GM21367 (cell line): ENCODE data around the gene FFAR2.
"Not testable (repeated sequence)": the region's sequence is repeated elsewhere in the genome, so short reads cannot be mapped to it uniquely, and the experiment has no call there.

Experiments
- ATAC-seq: cut with Tn5 transposase; IDR thresholded peaks from one replicate; pipeline ENCODE4 v1.9.1; 2021; ENCODE audit not compliant: unreplicated experiment

Gene FFAR2

DNA sequence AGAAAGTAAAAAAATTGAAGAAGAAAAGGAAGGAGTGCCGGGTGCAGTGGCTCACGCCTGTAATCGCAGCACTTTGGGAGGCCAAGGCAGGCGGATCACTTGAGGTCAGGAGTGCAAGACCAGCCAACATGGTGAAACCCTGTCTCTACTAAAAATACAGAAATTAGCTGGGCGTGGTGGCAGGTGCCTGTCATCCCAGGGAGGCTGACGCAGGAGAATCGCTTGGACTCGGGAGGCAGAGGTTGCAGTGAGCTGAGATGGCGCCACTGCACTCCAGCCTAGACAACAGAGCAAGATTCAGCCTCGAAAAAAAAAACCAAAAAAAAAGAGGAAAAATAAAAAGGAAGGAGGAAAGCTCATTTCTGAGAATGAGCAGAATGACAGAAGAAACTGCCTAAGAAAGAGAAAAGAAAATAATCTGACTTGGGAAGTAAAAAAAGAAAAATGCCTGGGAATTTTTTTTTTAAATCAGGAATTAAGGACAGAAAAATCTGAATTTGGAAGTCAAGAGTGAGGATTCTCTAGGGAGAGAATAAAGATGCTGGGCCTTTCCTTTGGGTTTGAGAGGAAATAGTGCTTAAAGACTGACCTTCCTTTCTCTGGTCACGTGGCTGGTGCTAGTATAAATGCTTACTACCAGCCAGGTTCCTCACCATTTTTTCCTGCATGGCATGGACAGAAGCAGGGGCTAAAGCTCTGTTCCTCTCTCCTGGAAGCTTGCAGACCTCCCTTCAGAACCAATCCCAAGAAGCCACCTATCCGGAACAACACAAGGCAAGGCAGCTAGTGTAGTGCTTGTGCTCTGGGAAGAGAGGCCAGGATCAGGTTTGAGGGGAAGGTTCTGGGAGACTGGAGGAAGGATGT lies at the start of gene FFAR2:
TSS of gene FFAR2 (plus strand) at position 652 of the 864 bp plus-strand sequence. CDS start 1,458 bp downstream, outside the sequence.
- no peak for ATAC-seq

DNA sequence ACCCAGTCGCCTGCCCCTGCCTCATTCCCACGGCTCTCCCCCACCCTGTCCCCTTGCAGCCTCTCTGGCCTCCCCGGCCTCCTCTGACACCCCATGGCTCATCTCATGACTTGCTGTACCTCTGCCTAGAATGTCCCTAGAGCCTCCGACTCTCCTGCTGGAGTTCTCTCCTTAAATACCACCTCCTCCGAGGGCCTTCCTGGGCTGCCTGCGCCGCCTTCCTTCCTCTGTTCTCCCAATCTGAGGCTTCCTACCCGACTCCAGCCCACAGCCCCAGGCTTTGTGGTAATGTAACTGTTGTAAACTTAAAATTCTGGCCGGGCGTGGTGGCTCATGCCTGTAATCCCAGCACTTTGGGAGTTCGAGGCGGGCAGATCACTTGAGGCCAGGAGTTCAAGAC lies 49.5 kb upstream of the FFAR2 start:
- no peak for ATAC-seq

DNA sequence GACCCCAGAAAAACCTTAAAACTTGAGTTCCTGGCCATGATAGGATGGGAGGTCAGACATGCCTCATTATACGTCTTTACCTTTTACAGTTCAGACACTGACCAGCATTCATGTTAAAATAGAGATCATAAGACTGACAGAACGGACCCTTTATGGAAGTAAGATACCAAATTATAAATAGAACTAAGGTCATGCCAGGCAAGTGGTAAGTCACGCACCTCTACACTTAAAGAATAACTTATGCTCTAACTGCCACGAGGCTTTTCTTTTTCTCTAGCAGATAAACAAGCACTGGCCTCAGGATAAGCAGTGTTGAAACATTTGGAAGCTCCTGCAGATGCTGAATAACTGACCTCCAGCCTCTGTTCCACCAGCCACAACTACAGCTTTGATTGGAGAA lies 48.8 kb upstream of the FFAR2 start:
- ATAC-seq = no peak

DNA sequence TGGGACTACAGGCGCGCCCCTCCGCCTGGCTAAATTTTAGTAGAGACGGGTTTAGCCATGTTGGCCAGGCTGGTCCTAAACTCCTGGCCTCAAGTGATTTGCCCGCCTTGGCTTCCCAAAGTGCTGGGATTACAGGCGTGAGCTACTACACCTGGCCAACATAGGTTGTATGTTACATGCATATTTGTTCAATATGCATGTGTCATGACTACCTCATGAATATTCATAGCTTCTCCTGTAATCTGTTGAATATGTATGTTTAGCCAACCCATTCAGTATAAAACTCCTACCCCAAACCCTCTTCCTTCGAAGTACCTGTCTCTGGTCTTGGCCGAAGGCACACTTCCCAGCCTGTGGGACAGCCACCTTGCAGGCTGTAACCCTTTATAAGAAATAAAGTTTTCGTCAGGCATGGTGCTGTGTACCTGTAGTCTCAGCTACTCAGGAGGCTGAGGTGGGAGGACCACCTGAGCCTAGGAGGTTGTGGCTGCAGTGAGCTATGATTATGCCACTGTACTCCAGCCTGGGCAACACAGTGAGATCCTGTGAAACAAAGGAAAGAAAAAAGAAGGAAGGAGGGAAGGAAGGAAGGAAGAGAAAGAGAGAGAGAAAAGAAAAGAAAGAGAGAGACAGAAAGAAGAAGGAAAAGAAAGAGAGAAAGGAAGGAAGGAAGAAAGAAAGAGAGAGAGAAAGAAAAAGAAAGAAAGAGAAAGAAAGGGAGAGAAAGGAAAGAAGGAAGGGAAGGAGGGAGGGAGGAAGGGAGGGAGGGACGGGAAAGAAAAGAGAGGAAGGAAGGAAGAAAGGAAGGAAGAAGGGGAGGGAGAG lies 47.9 kb upstream of the FFAR2 start:
- no peak for ATAC-seq

DNA sequence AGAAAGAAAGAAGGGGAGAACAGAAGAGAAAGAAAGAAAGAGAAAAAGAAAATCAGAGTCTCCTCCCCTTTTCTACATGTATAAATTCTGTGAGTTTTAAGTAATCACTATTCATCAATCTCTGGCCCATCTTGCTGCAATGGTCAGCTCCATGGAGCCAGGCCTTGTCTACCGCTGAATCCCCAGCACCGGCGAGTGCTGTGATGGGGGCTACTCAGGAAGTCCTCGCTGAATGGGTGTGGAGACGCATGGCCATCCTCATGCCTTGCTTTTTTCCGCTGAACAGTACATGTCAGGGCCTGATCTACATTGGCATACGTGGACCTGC lies 47.3 kb upstream of the FFAR2 start:
- no peak for ATAC-seq

DNA sequence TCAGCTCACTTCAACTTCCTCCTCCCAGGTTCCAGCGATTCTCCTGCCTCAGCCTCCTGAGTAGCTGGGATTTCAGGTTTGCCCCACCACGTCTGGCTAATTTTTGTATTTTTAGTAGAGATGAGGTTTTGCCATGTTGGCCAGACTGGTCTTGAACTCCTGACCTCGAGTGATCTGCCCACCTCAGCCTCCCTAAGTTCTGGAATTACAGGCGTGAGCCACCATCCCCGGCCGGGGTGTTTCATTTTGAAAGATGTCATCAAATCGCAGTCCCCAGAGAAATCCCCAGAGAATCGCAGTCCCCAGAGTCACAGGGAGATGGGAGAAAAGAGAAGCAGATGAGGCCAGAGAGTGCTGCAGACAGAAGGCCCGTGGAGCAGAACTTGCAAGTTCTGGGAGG lies 46.6 kb upstream of the FFAR2 start:
- ATAC-seq = not testable (repeated sequence)

DNA sequence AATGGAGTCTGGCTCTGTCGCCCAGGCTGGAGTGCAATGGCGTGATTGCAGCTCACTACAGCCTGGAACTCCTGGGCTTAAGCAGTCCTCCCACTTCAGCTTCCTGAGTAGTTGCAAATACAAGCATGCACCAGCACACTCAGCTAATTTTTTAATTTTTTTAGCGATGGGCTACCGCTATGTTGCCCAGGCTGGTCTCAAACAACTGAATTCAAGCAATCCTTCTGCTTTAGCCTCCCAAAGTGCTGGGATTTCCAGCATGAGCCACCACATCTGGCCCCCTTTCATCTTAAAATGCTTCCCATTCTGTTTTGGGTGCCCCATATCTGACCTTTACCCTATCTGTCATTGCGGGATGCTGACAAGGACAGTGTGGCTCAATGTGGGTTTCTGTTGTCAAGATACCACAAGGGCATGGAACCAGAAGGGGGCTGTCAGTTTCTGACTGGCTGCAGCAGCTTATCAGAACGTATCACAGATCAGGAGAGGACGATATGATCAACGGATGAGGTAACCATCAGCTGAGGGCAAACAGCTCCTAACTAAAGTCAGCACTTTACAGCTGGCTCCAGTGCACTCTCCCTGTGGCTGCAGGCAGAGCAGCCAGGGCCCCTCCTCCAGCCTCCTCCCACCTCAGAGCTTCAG lies 44.8 kb upstream of the FFAR2 start:
- no peak for ATAC-seq

DNA sequence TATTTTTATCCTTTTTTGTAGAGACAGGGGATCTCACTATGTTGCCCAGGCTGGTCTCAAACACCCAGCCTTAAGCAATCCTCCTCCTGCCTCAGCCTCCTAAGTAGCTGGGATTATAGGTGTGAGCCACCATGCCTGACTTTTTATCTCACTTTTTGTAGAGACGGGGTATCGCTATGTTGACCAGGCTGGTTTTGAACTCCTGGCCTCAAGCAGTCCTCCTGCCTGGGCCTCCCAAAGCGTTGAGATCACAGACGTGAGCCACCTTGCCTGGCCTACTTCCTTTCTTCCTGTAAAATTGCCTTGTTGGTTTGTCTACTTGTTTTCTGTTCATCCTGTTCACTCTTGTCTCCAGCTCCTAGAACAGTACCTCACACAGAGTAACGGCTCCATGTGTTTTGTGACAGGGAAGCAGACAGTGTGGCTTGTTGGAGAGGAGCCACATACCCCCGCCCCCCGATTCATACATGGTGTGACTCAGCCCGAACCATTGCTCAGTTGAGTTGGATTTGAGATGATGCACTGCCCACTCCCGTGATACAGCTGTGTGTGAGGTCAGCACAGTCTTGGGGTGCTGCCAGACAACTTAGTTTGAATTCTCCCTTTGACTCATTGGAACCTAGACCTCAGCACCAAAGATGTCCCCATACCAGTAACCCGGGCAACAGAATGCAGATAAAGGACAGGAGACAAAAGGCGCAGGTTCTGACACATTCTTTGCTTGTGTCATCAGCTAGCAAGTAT lies 43.0 kb upstream of the FFAR2 start:
- ATAC-seq = peak; percentile 62

DNA sequence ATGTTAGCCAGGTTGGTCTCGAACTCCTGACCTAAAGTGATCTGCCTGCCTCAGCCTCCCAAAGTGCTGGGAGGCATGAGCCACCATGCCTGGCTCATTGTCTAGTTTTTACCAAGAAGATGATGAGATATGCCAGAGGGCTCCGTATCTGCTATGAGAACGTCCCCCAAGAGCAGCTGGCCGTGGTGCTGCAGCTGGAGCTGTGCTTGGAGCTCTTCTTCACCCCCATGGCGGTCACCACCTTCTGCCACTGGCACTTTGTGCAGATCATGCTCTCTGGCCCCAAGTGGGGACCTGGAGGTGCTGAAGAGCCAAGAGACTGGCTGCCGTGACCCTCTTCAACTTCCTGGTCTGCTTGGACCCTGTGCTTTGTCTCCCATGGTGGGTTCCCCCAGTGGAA lies 40.4 kb upstream of the FFAR2 start:
- ATAC-seq = no peak

DNA sequence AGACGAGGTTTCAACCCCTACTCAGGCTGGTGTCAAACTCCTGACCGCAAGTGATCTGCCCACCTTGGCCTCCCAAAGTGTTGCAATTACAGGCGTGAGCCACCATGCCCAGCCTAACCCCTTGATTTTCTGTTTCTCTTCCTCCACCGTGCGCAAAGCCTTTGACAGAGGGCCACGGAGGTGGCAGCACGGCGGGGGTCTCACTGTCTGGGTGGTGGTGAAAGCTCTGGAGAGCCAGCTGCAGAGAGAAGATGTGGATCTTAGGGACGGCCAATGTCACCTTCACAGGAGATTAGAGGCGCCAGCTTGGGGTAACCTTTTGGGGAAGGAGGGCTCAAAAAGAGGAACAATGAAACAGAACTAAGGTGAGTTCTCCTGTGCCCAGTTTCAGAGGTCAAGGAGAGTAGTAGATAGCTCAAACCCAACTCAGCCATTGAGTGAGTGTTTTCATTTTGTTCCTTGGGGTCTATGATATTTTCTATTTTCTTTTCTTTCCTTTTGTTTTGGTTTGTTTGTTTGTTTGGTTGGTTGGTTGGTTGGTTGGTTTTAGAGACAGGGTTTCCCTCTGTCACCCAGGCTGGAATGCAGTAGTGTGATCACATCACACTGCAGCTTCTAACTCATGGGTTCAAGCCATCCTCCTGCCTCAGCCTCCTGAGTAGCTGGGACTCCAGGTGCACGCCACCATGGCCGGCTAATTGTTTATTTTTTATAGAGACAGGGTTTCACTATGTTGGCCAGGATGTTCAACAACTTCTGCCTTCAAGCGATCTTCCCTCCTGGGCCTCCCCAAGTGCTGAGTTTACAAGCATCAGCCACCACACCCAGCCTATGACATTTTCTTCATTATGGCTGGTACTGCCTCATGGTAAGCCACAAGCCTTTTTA lies 39.5 kb upstream of the FFAR2 start:
- peak; percentile 51 for ATAC-seq

DNA sequence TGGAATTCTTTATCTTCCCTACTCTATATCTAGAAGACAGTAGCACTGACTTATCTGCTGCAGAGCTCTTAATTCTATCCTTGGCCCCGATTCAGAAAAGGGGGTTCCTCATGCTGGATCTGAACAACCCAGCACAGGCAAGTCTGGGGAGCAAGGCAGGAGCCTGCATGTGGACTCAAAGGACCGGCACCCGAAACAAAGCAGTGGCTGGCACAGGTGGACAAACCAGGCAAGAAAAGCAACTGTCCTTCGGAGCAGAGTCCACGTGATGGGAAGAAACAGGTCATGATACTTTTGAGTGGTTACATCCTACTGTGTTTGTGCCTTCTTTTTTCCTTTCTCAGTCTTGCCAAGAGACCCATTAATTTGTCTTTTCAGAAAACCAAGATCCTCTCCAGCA lies 38.9 kb upstream of the FFAR2 start:
- ATAC-seq = no peak

DNA sequence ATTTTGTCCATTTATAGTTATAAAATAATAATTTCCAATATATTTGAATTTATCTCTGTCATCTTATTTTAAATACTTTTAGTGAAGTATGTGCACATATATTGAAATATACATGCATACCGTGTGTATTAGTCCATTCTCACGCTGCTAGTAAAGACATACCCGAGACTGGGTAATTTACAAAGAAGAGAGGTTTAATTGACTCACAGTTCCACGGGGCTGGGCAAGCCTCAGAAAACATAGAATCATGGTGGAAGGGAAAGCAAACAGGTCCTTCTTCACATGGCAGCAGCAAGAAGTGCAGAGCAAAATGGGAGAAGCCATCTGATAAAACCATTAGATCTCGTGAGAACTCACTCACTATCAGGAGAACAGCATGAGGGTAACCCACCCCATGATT lies 37.6 kb upstream of the FFAR2 start:
- ATAC-seq = no peak

DNA sequence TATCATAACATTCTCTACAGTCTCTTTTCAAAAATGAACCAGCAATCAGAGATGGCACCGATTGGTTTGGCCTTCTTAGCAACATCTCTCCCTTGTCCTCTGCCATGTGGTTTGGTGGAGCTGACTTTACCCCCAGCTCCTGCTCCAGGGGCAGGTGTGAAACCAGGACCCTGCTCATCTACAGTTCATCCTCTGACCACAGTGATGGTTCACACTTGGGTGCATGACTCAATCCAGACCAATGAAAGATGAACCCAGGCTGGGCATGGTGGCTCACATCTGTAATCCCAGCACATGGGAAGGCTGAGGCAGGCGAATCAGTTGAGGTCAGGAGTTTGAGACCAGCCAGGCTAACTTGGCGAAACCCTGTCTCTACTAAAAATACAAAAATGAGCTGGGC lies 33.6 kb upstream of the FFAR2 start:
- no peak for ATAC-seq

DNA sequence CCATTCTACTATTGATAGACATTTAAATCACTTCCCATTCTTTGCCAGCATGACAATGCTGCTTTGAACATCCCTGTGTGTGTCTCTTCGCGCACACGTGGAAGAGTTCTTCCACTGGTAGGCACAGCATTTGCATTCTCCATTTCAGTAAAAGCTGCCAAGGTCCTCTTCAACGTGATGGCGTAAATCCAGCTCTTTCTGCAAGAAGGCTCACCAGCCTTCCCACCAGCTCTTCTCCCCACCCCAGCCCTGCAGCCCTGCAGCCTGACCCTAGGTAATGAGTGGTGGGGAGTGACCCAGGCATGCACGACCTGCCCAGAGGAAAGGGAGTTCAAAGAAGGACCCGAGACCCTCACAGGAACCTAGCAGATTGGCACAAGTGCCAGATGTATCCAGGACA lies 31.7 kb upstream of the FFAR2 start:
- no peak for ATAC-seq

DNA sequence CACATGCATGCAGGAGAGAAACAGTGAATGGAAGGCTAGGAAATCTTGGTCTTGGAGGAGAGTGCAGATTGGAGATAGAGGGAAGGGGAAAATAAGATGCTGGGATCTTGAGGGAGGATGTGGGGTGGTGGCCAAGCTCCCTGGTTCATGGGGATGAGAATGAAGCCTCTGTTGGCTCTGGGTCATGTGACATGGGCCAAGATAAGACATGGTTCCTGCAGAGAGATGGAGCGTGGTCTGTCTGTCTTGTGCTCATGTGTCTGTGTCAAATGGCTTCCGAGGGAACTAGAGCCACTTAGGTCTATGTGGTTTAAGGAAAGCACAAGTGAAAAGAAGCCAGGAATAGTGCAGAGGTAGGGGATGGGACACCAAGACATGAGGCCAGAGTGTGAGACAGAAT lies 30.8 kb upstream of the FFAR2 start:
- ATAC-seq = no peak

DNA sequence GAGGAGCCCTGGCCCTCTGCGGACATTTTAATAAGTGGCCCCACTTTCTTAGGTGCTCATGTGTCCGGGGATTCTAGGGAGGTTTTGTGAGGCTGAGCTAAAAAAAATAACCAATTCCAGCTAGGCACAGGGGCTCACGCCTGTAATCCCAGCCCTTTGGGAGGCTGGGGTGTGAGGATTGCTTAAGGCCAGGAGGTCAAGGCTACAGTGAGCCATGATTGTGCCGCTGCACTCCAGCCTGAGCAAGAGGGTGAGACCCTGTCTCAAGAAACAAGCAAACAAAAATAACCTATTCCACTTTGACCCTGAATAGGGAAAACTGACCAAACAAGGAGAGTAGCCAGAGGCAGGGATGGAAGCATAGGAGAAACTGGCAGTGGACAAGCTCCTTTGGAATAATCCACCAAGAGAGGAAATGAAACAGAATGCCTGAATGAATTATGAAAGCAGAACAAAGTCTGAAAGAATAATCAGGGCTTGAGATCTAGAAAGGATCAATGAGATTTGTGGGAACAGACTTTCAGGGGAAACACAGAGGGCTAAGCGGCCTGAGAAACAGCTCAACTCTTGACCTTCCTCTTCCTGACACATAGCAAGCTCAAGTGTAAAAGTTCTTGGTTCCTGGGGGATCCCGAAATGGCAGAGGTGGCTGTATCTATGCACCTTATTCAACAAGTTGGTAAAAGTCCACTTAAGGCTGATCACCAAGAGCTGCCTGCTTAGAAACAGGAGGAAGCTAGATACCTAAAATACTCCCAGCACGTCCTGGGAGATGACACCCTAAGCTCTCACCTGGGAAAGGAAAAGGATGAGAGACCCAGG lies 30.1 kb upstream of the FFAR2 start:
- no peak for ATAC-seq

DNA sequence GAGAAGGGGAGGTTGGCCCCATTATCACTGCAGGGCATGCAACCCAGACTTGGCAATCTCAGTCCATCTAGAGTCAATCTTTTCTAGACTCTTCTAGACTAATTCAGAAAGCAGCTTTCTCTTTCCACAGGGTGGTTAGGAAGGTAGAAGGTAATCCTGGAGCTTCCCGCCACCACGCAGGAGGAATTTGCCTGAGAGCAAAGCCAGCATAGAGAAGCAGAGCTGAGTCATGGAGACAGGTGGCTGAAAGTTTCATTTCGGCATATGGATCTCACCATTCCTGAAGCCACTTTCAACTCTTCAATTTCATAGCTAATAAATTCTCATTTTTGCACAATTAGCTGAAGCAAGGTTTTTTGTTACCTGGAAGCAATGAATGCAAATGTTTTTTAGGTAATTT lies 29.0 kb upstream of the FFAR2 start:
- ATAC-seq = no peak

DNA sequence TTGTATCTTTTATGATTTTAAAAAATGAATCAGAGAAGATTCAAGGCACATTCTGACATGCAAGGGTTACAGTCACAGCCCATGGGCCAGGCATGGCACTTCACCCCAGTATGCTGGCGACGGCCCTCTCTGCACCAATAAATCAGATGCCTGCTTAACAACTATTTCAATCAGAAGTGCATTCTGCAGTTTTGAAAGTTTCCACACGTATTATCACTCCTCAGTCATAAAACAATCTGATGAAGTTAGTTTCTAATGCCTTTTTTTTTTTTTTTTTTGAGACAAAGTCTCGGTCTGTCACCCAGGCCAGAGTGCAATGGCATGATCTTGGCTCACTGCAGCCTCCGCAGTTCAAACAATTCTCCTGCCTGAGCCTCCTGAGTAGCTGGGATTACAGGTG lies 28.3 kb upstream of the FFAR2 start:
- no peak for ATAC-seq

DNA sequence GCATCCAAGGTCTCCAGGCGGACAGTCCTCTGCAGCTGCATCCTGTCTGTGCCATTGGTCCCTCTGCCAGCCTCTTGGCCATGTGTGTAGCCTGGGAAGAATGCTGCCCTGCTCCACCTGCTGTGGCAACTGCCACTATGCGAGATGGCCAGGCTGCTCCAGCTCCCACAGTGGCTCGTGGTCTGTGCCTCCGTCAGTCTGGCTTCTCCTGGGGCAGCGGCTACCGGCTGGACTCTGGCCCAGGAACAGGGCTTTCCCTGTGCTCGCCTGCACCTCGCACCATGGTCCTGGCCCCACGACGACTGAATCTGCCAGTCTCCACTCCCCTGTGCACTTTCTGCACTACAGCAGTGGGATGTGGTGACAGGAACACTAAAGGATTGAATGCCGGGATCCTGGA lies 26.7 kb upstream of the FFAR2 start:
- no peak for ATAC-seq
